Trophoblast cell (in vitro differentiated cells and primary cell): ENCODE data around the gene CARD14.

ENCODE experiments used
- DNase-seq, 2 donors: peaks; one replicate each; pipeline ENCODE4 v3.0.0-alpha.2; 2016
- H2AFZ ChIP-seq: 2 replicates; pipeline ENCODE4 v1.6.1; 2013; ENCODE audit warnings: low read length, moderate library complexity, mild to moderate bottlenecking; ENCODE audit not compliant: insufficient read depth, poor library complexity
- H2AK5ac ChIP-seq: 2 replicates; pipeline ENCODE4 v1.6.1; 2013; ENCODE audit warnings: mild to moderate bottlenecking, low read length
- H2BK120ac ChIP-seq: 2 replicates; pipeline ENCODE4 v1.6.1; 2013; ENCODE audit warnings: low read length, mild to moderate bottlenecking, moderate library complexity; ENCODE audit not compliant: insufficient read depth, poor library complexity
- H2BK12ac ChIP-seq: 2 replicates; pipeline ENCODE4 v1.6.1; 2013; ENCODE audit warnings: mild to moderate bottlenecking, low read length, moderate library complexity
- H2BK5ac ChIP-seq: 2 replicates; pipeline ENCODE4 v1.6.1; 2013; ENCODE audit warnings: low read length, low read depth, moderate library complexity, mild to moderate bottlenecking; ENCODE audit not compliant: poor library complexity
- H3K14ac ChIP-seq: 2 replicates; pipeline ENCODE4 v1.6.1; 2013; ENCODE audit warnings: mild to moderate bottlenecking, low read length
- H3K18ac ChIP-seq: 2 replicates; pipeline ENCODE4 v1.6.1; 2013; ENCODE audit warnings: mild to moderate bottlenecking, low read length
- H3K23ac ChIP-seq: 2 replicates; pipeline ENCODE4 v1.6.1; 2013; ENCODE audit warnings: low read length
- H3K27ac ChIP-seq: 2 replicates; pipeline ENCODE4 v1.5.1; 2013; ENCODE audit warnings: low read depth, mild to moderate bottlenecking, inconsistent platforms, low read length, moderate library complexity
- H3K27me3 ChIP-seq: 2 replicates; pipeline ENCODE4 v1.6.1; 2013; ENCODE audit warnings: inconsistent platforms, mild to moderate bottlenecking, low read length, moderate library complexity; ENCODE audit not compliant: insufficient read depth
- H3K36me3 ChIP-seq, 2 experiments: 1 replicate in 1 of 2; 2 replicates in 1 of 2; pipeline ENCODE4 v1.6.1; 2013; ENCODE audit warnings: low read length in 2 of 2, mild to moderate bottlenecking in 2 of 2, moderate library complexity in 1 of 2; ENCODE audit not compliant: insufficient read depth in 2 of 2, control insufficient read depth in 1 of 2
- H3K4ac ChIP-seq: 2 replicates; pipeline ENCODE4 v1.6.1; 2013; ENCODE audit warnings: low read depth, mild to moderate bottlenecking, low read length, moderate library complexity
- H3K4me1 ChIP-seq, 2 experiments: 1 replicate in 1 of 2; 2 replicates in 1 of 2; pipeline ENCODE4 v1.6.1; 2013; ENCODE audit warnings: low read length in 2 of 2, mild to moderate bottlenecking in 2 of 2, moderate library complexity in 1 of 2; ENCODE audit not compliant: insufficient read depth in 2 of 2, control insufficient read depth in 1 of 2
- H3K4me2 ChIP-seq: 2 replicates; pipeline ENCODE4 v1.6.1; 2013; ENCODE audit warnings: inconsistent platforms, mild to moderate bottlenecking, low read length, moderate library complexity
- H3K4me3 ChIP-seq: 2 replicates; pipeline ENCODE4 v1.5.1; 2013; ENCODE audit warnings: mild to moderate bottlenecking, low read depth, low read length, inconsistent platforms
- H3K79me1 ChIP-seq: one replicate; pipeline ENCODE4 v1.6.1; 2013; ENCODE audit warnings: low read length
- H3K79me2 ChIP-seq: 2 replicates; pipeline ENCODE4 v1.6.1; 2013; ENCODE audit warnings: low read length, mild to moderate bottlenecking; ENCODE audit not compliant: control insufficient read depth, insufficient read depth, poor library complexity
- H3K9ac ChIP-seq: 2 replicates; pipeline ENCODE4 v1.6.1; 2013; ENCODE audit warnings: mild to moderate bottlenecking, low read length
- H3K9me3 ChIP-seq: 2 replicates; pipeline ENCODE4 v1.6.1; 2013; ENCODE audit warnings: low read depth, mild to moderate bottlenecking, control low read depth, inconsistent platforms, low read length; ENCODE audit not compliant: insufficient read depth
- H4K12ac ChIP-seq: 2 replicates; pipeline ENCODE4 v1.6.1; 2013; ENCODE audit warnings: low read depth, mild to moderate bottlenecking, low read length, moderate library complexity
- H4K8ac ChIP-seq: 2 replicates; pipeline ENCODE4 v1.6.1; 2013; ENCODE audit warnings: low read depth, mild to moderate bottlenecking, low read length, moderate library complexity
- H4K91ac ChIP-seq: one replicate; pipeline ENCODE4 v1.6.1; 2013; ENCODE audit warnings: low read depth, mild to moderate bottlenecking, low read length, moderate library complexity
- WGBS: extraction: QIAGEN DNeasy Blood & Tissue Kit; methylation state at CpG from one replicate; pipeline ENCODE4 v1.1.7; 2013; ENCODE audit warnings: missing lambda C conversion rate; ENCODE audit not compliant: insufficient read length, insufficient coverage; ENCODE audit errors: extremely low coverage; 5-methylcytosine and 5-hydroxymethylcytosine counted together

Gene CARD14

DNA sequence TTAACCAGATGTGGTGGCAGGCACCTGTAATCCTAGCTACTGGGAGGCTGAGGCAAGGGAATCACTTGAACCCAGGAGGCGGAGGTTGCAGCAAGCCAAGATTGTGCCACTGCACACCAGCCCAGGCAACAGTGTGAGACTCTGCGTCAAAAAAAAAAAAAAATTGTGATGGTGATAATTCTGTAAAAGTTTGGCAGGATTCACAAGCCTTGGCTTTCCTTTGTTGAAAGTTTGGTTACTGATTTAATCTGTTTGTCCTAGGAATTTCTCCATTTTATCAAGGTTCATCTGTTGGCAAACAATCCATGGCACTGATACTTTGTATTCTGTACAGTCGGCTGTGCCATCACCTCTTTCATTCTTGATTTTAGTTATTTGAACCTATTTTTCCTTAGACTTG is 38.8 kb upstream of the CARD14 start:
- H3K27me3 ChIP-seq = no peaks in the 10 kb centered on the region
- H3K23ac ChIP-seq = no peak overlapping the region
- peak in 1 of 2 donors; percentile 40 for DNase-seq
- peaks cover 0 to 5% of the 10 kb centered on the region in 2 experiments for H3K4me1 ChIP-seq
- H2BK12ac ChIP-seq = no peak overlapping the region
- no peak overlapping the region for H3K27ac ChIP-seq
- no peak overlapping the region for H3K18ac ChIP-seq
- no peak overlapping the region for H3K9ac ChIP-seq
- H3K36me3 ChIP-seq = peaks cover 17 to 25% of the 10 kb centered on the region in 2 experiments
- H4K12ac ChIP-seq = no peak overlapping the region
- H3K4me3 ChIP-seq = no peak overlapping the region
- no peak overlapping the region for H2AFZ ChIP-seq
- H2AK5ac ChIP-seq = no peak overlapping the region
- H4K8ac ChIP-seq = no peak overlapping the region
- no peaks in the 10 kb centered on the region for H3K9me3 ChIP-seq
- H3K79me1 ChIP-seq = no peaks in the 10 kb centered on the region
- no peak overlapping the region for H3K14ac ChIP-seq
- H3K79me2 ChIP-seq = no peaks in the 10 kb centered on the region
- no CpG with 5 or more reads among the region's 3 CpGs for WGBS
- H3K4me2 ChIP-seq = no peak overlapping the region
- H2BK5ac ChIP-seq = no peak overlapping the region
- H3K4ac ChIP-seq = no peak overlapping the region
- no peak overlapping the region for H2BK120ac ChIP-seq
- no peak overlapping the region for H4K91ac ChIP-seq

DNA sequence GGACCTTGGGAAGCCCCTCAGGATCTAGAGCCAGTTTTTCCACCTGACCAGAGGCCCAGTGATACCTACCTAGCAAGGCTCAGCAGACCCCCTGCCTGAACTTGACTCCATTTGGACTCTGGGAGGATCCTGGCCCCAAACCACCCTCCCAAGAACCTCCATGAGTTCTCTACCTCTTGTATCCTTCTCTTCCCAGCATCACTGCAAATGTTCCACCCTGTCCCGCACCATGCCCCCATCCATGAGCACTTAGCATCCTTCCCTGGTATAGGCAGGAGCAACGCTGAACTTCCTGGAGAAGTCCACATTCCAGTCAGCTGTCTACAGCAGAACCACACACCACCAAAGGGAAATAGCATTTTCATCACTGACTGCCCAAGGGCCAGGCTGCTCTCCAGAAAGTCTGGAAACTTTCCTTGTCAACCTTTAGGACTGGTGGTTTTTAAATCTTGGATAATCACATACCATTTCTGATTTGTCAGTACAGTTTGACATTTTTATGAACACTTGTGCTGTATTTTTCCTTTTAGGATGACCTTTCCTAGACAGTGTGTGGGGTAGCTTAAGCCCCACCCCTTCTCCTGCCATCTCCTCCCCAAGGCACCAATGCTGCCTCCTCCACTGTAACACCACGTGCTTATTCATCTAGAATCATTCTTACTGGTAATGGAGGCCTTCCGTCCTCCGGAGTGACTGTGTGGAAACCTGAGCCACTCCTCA is 36.8 kb upstream of the CARD14 start:
- Histone ChIP-seq H2BK5ac (no peak overlapping the region), H2AFZ (no peak overlapping the region), H3K4me1 (peaks cover 0 to 5% of the 10 kb centered on the region in 2 experiments), H3K23ac (no peak overlapping the region), H3K27ac (no peak overlapping the region), H3K4ac (no peak overlapping the region), H2BK12ac (no peak overlapping the region), H3K36me3 (peaks cover 31 to 43% of the 10 kb centered on the region in 2 experiments), H2AK5ac (no peak overlapping the region), H4K91ac (no peak overlapping the region), H4K12ac (no peak overlapping the region), H3K9ac (no peak overlapping the region), H3K18ac (no peak overlapping the region), H3K14ac (no peak overlapping the region), H3K4me2 (no peak overlapping the region), H3K4me3 (no peak overlapping the region), H3K79me1 (no peaks in the 10 kb centered on the region), H2BK120ac (no peak overlapping the region), H3K79me2 (no peaks in the 10 kb centered on the region), H3K27me3 (no peaks in the 10 kb centered on the region), H3K9me3 (no peaks in the 10 kb centered on the region), H4K8ac (no peak overlapping the region)
- DNase-seq = peak in 1 of 2 donors; percentile 48
- no CpG with 5 or more reads among the region's 5 CpGs for WGBS

DNA sequence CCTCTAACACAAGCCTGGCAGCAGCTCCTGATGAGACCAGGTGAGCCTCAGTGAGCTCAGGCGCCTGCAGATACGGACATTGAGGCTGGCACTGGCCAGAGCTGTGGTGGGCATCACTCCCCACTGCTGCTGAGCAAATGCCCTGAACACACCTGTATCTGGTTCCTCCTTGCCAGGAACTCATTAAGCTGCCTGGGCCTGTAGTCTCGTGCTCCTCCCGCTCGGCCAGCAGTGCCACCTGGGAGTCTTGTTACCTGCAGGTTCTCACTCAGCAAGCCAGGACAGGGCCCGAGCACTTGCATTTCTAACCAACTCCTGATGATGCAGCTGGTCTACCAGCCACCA is 36.2 kb upstream of the CARD14 start:
- Histone ChIP-seq H3K27me3 (no peaks in the 10 kb centered on the region), H3K9ac (no peak overlapping the region), H3K4ac (no peak overlapping the region), H3K9me3 (no peaks in the 10 kb centered on the region), H3K27ac (no peak overlapping the region), H3K79me1 (no peaks in the 10 kb centered on the region), H3K23ac (no peak overlapping the region), H3K4me1 (peaks cover 0 to 5% of the 10 kb centered on the region in 2 experiments), H2AFZ (no peak overlapping the region), H4K8ac (no peak overlapping the region), H4K12ac (no peak overlapping the region), H3K79me2 (no peaks in the 10 kb centered on the region), H3K14ac (no peak overlapping the region), H3K18ac (no peak overlapping the region), H2BK12ac (no peak overlapping the region), H2BK5ac (no peak overlapping the region), H4K91ac (no peak overlapping the region), H3K4me2 (no peak overlapping the region), H2AK5ac (no peak overlapping the region), H2BK120ac (no peak overlapping the region), H3K4me3 (no peak overlapping the region), H3K36me3 (peaks cover 36 to 48% of the 10 kb centered on the region in 2 experiments)
- WGBS = no CpG with 5 or more reads among the region's 6 CpGs
- peak in 1 of 2 donors; percentile 26 for DNase-seq

DNA sequence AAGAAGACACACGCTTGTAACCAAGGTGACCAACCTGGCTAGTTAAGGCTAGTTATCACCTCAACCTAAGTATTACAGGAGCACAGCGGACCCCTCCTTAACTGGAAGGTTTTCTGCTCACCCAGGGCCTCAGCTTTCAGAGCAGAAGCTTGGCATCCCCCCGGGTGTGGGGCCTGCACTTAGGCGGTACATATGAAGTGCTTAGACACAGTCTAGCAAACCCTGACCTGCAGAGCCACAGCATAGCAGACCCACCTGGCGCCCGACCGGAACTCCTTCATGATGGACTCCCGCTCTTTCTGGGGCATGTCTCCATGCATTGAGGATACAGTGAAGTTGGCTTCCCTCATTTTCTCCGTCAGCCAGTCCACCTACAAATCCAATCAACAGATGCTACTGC is 32.7 kb upstream of the CARD14 start:
- Histone ChIP-seq H3K23ac (no peak overlapping the region), H3K9me3 (no peaks in the 10 kb centered on the region), H3K27me3 (no peaks in the 10 kb centered on the region), H2BK12ac (no peak overlapping the region), H4K12ac (no peak overlapping the region), H2BK5ac (no peak overlapping the region), H3K18ac (no peak overlapping the region), H2AK5ac (no peak overlapping the region), H2BK120ac (no peak overlapping the region), H3K79me2 (no peaks in the 10 kb centered on the region), H3K27ac (no peak overlapping the region), H3K9ac (no peak overlapping the region), H3K79me1 (no peaks in the 10 kb centered on the region), H4K91ac (no peak overlapping the region), H3K36me3 (peaks cover 56 to 66% of the 10 kb centered on the region in 2 experiments), H3K4me2 (no peak overlapping the region), H3K4me1 (no peaks in the 10 kb centered on the region), H3K14ac (no peak overlapping the region), H3K4ac (no peak overlapping the region), H4K8ac (no peak overlapping the region), H3K4me3 (no peak overlapping the region), H2AFZ (no peak overlapping the region)
- no peak for DNase-seq
- no CpG with 5 or more reads among the region's 9 CpGs for WGBS
